ENCODE data around the gene CFAP46. TPM values are rescaled to one million over a fixed set of nuclear protein-coding genes. Genes with fewer than 3 reads are reported as not detected.

The CFAP46 gene
- total and polyA plus RNA-seq, 2 of the 4 experiments (the other 2 are of a cell fraction) = 1.3 to 1.8 TPM

DNA sequence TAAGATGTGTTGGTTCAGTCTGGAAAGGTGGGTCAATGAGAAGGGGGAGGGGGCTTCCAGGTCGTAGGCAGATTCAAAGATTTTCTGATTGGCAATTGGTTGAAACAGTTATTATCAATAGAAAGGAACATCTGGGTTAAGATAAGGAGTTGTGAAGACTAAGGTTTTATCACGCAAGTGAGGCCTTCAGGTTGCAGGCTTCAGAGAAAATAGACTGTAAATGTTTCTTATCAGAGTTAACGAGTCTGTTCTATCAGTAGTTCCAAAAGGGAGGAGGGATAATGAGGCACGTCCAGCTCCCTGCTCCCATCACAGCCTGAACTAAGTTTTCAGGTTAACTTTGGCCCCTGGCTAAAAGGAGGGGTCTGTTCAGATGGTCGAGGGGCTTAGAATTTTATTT lies 11.1 kb upstream of the CFAP46 start:
- DNase-seq (no peak), ATAC-seq (ENCODE audit: low read depth) (no peak)
- Histone ChIP-seq H2AK5ac (ENCODE audit: low read depth, low read length) (no peak overlapping the region), H3K23ac (ENCODE audit: low read depth, low read length) (no peak overlapping the region), H2AFZ (replicated peaks; ENCODE audit: low read length, poor library complexity) (no peak overlapping the region), H2AK9ac (replicated peaks; ENCODE audit: low read depth, low read length, poor library complexity) (no peak overlapping the region), H3K14ac (replicated peaks; ENCODE audit: low read depth, low read length) (no peak overlapping the region), H2BK20ac (ENCODE audit: low read depth, low read length) (no peak overlapping the region), H3K27me3 (ENCODE audit: control insufficient read depth, insufficient read depth, low read length) (peaks cover 34% of the 10 kb centered on the region), H2BK120ac (ENCODE audit: low read depth, low read length) (no peak overlapping the region), H2BK5ac (ENCODE audit: low read depth, low read length, poor library complexity, severe bottlenecking) (no peak overlapping the region), H3K4me3 (ENCODE audit: insufficient read depth, low read depth, low read length) (no peak overlapping the region), H3K27ac (ENCODE audit: insufficient read depth, low read length) (no peak overlapping the region), H3K4me2 (ENCODE audit: low read depth, low read length) (no peak overlapping the region), H3K4ac (ENCODE audit: low read depth, low read length) (no peak overlapping the region), H3K4me1 (ENCODE audit: control insufficient read depth, insufficient read depth, low read length) (no peaks in the 10 kb centered on the region), H4K8ac (ENCODE audit: low read depth in 2 of 2, low read length in 2 of 2) (no peak overlapping the region), H3K56ac (ENCODE audit: extremely low read depth, insufficient read depth, low read length) (no peak overlapping the region), H4K5ac (ENCODE audit: low read depth, low read length) (no peak overlapping the region), H3K79me1 (ENCODE audit: low read depth in 1 of 2, low read length in 2 of 2) (no peaks in the 10 kb centered on the region), H3K9ac (ENCODE audit: low read depth, low read length) (no peak overlapping the region), H4K20me1 (ENCODE audit: insufficient read depth, low read length) (no peaks in the 10 kb centered on the region), H3K36me3 (ENCODE audit: control insufficient read depth, insufficient read depth, low read length) (no peaks in the 10 kb centered on the region), H4K91ac (ENCODE audit: insufficient read depth, low read depth, low read length) (no peak overlapping the region), H3K18ac (ENCODE audit: low read depth, low read length) (no peak overlapping the region), H3K9me3 (ENCODE audit: control insufficient read depth, insufficient read depth, low read length) (no peaks in the 10 kb centered on the region), H2BK15ac (ENCODE audit: low read depth, low read length) (no peak overlapping the region), H3K9me1 (ENCODE audit: insufficient read depth, low read length) (no peaks in the 10 kb centered on the region)
- no peak for TF ChIP-seq FOS (IDR thresholded peaks at IDR 0.05; ENCODE audit: low read depth, low read length)
- no peak for TF ChIP-seq MXI1 (IDR thresholded peaks at IDR 0.05; ENCODE audit: borderline replicate concordance, low read depth, low read length)
- no peak for TF ChIP-seq RFX5 (IDR thresholded peaks at IDR 0.05; ENCODE audit: low read depth, low read length)
- no peak for TF ChIP-seq CEBPB (IDR thresholded peaks at IDR 0.05; ENCODE audit: low read depth, low read length)
- TF ChIP-seq, protein P1, sequence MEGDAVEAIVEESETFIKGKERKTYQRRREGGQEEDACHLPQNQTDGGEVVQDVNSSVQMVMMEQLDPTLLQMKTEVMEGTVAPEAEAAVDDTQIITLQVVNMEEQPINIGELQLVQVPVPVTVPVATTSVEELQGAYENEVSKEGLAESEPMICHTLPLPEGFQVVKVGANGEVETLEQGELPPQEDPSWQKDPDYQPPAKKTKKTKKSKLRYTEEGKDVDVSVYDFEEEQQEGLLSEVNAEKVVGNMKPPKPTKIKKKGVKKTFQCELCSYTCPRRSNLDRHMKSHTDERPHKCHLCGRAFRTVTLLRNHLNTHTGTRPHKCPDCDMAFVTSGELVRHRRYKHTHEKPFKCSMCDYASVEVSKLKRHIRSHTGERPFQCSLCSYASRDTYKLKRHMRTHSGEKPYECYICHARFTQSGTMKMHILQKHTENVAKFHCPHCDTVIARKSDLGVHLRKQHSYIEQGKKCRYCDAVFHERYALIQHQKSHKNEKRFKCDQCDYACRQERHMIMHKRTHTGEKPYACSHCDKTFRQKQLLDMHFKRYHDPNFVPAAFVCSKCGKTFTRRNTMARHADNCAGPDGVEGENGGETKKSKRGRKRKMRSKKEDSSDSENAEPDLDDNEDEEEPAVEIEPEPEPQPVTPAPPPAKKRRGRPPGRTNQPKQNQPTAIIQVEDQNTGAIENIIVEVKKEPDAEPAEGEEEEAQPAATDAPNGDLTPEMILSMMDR (conservative IDR thresholded peaks at IDR 0.05; ENCODE audit: low read depth, low read length) = no peak
- TF ChIP-seq NFE2L2 (IDR thresholded peaks at IDR 0.05; ENCODE audit: low read depth, low read length) = no peak
- TF ChIP-seq ELK1 (IDR thresholded peaks at IDR 0.05; ENCODE audit: borderline replicate concordance, low read depth, low read length) = no peak
- no peak for TF ChIP-seq RAD21 (IDR thresholded peaks at IDR 0.05; ENCODE audit: low read length)
- TF ChIP-seq USF2 (IDR thresholded peaks at IDR 0.05; ENCODE audit: low read depth, low read length) = no peak
- no peak for TF ChIP-seq CHD1 (IDR thresholded peaks at IDR 0.05; ENCODE audit: low read depth, low read length)
- no peak for TF ChIP-seq MAFK (IDR thresholded peaks at IDR 0.05; ENCODE audit: low read depth, low read length)
- no peak for TF ChIP-seq BHLHE40 (IDR thresholded peaks at IDR 0.05; ENCODE audit: low read depth, low read length)
- no peak for TF ChIP-seq POLR2A (IDR thresholded peaks at IDR 0.05; ENCODE audit: low read depth, low read length)
- no peak for TF ChIP-seq SMC3 (IDR thresholded peaks at IDR 0.05; ENCODE audit: low read depth, low read length)
- TF ChIP-seq RCOR1 (IDR thresholded peaks at IDR 0.05; ENCODE audit: insufficient replicate concordance, low read length) = no peak
- no TSS peak for BruUV-seq (replicated peaks)
- ChIA-PET CTCF (no interaction called here), POLR2A (ENCODE audit: unreplicated experiment) (no interaction called here)
- in situ Hi-C loops (cut with MboI; ENCODE audit: low sequenced_read_pairs) = no loop called here
- 10% methylated on average over 2 of the region's 5 CpGs; no CpG with 5 or more reads in 1 of the 2 experiments for WGBS, 2 experiments (ENCODE audit: extremely low coverage in 2 of 2, insufficient read length in 1 of 2)
- intact Hi-C loops (cut with micrococcal nuclease) = no loop called here
- dilution Hi-C loops (cut with HindIII; ENCODE audit: low sequenced_read_pairs, unreplicated experiment) = no loop called here
